PC-9 (cell line): Measurements from ENCODE around the gene KLHL42.

ENCODE experiments used
- EZH2 ChIP-seq: fragments of 200-600 bp; sonication (generic); IDR thresholded peaks from 2 replicates; pipeline ENCODE4 v1.8.0; 2017; ENCODE audit warnings: antibody characterized with exemption, low read depth
- TF ChIP-seq, protein P1 (sequence below): fragments of 200-600 bp; sonication (generic); conservative IDR thresholded peaks from 2 replicates; pipeline ENCODE4 v1.6.1; 2017; ENCODE audit warnings: mixed run types, antibody characterized with exemption, mild to moderate bottlenecking, moderate library complexity

DNA sequence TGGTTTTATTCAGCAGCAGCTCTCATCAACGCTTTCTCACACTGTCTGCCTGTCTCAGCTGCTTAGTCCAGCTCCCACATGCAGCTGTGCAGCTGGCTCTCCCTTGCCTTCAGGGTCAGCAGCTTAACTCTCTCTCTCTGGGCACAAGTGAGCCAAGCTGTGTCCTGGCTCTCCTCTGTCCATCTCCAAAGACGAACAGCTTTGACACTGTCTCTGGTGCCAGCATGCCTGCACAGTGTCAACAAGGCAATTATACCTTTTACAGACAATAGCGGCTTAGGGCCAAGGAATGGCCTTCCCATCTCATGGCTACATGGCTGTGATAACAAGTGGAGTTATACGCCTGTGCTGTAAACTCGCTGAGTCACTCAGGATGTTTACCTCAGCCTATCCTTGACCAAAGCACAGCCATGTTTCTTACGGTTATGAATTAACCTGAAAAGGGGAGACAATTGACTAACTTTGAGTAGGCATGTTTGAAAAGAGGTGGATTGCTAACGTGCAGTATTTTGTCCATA is 38.4 kb downstream of the KLHL42 start:
- TF ChIP-seq, protein P1, sequence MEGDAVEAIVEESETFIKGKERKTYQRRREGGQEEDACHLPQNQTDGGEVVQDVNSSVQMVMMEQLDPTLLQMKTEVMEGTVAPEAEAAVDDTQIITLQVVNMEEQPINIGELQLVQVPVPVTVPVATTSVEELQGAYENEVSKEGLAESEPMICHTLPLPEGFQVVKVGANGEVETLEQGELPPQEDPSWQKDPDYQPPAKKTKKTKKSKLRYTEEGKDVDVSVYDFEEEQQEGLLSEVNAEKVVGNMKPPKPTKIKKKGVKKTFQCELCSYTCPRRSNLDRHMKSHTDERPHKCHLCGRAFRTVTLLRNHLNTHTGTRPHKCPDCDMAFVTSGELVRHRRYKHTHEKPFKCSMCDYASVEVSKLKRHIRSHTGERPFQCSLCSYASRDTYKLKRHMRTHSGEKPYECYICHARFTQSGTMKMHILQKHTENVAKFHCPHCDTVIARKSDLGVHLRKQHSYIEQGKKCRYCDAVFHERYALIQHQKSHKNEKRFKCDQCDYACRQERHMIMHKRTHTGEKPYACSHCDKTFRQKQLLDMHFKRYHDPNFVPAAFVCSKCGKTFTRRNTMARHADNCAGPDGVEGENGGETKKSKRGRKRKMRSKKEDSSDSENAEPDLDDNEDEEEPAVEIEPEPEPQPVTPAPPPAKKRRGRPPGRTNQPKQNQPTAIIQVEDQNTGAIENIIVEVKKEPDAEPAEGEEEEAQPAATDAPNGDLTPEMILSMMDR: no peak
- TF ChIP-seq EZH2: no peak
